Heart left ventricle (tissue), 13 donors: Measurements from ENCODE around the gene MSLN.

ENCODE experiments used
- CTCF ChIP-seq, 12 donors: fragments of 200-600 bp; sonication (generic) in 4 of 12; IDR thresholded peaks; one replicate each; pipeline versions ENCODE4 v1.5.0 to v1.8.0; 2018 to 2022; ENCODE audit warnings: antibody characterized with exemption in 12 of 12, mild to moderate bottlenecking in 5 of 12
- POLR2A ChIP-seq, 2 donors: fragments of 450-650 bp; IDR thresholded peaks; one replicate each; pipeline ENCODE4 v1.6.1; 2017; ENCODE audit warnings: antibody characterized with exemption in 2 of 2, mild to moderate bottlenecking in 2 of 2, moderate library complexity in 2 of 2
- donor health status: ischemic (EF 13 %, LVEDD 7.1; RV severe dilation, severe dysfunction).
- donor health status: DM: no; HTN: yes; CAD: no.
- donor health status: DM: no; HTN: no; CAD: no.
- donor health status: ischemic (EF 25% LVEDD 6.9; RV normal size, moderate dysfunction).
- donor health status: ischemic (EF 25% LVEDD 5.7; RV mildly dilated, moderate dysfunction).
- donor health status: ischemic (EF 35%, LVEDD 5.7; RV mildly dilated, moderate dysfunction).
- donor health status: nonischemic (EF 11% LVEDD 7.7; RV severe dilation, severe dysfunction).
- donor health status: DM: yes; HTN: yes; CAD: no.
- donor health status: PGD.
- donor health status: ischemic (EF 29% LVEDD 5.4; RV normal size, mild dysfunction).
- donor health status: nonischemic (EF 23%, LVEDD 6.1; RV moderate dilation, normal function).

- TF ChIP-seq CTCF (IDR thresholded peaks at IDR 0.05) (no peak), POLR2A (IDR thresholded peaks at IDR 0.05) (no peak)
These were observed 12.4 kb upstream of the MSLN start for GRCh38 chr16:747978-748746.
